Spleen (tissue), 7 donors: Measurements from ENCODE around the gene SYPL2.

Experiments
- POLR2AphosphoS5 ChIP-seq, 3 donors: sonication (generic); formaldehyde crosslinking; IDR thresholded peaks; one replicate each; pipeline ENCODE4 v1.5.1; 2017; ENCODE audit warnings: antibody characterized with exemption in 3 of 3
- TF ChIP-seq, protein P1 (sequence below), 11 experiments: fragments of 200-600 bp in 7 of 11; fragments of 450-650 bp in 4 of 11; sonication (generic) in 4 of 11; IDR thresholded peaks in 8 of 11; conservative IDR thresholded peaks in 3 of 11; 1 replicate in 7 of 11; 2 replicates in 4 of 11; pipeline versions ENCODE4 v1.4.0 to v1.8.0; 2016 to 2021; ENCODE audit warnings: antibody characterized with exemption in 11 of 11, inconsistent platforms in 4 of 11, mild to moderate bottlenecking in 1 of 11
- donor health status: DM: no; HTN: no; CAD: no; lungs with moderate emphysema.
- donor health status: DM: no; HTN: no; CAD: no.
- donor health status: DM: no; HTN: no; CAD: no.

DNA sequence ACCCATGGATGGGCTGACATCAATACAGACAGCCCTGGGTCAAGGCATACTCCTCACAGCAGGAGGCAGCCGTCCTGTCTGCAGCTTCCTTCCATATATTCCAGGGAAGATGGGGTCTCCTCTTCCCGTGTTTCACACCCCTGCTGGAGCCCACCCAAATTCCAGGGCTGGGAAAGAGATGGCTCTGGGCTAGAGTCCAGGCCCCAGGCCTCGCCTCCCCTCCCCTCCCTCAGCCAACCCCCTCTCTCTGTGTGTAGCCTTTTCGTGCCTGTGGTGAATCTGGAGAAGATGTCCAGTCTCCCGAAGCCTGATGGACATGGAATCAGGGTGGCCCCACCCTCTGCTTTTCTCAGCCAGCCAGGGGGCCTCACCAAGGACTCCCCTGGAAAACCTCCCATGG, 20.9 kb downstream of the SYPL2 start:
- TF ChIP-seq, protein P1, sequence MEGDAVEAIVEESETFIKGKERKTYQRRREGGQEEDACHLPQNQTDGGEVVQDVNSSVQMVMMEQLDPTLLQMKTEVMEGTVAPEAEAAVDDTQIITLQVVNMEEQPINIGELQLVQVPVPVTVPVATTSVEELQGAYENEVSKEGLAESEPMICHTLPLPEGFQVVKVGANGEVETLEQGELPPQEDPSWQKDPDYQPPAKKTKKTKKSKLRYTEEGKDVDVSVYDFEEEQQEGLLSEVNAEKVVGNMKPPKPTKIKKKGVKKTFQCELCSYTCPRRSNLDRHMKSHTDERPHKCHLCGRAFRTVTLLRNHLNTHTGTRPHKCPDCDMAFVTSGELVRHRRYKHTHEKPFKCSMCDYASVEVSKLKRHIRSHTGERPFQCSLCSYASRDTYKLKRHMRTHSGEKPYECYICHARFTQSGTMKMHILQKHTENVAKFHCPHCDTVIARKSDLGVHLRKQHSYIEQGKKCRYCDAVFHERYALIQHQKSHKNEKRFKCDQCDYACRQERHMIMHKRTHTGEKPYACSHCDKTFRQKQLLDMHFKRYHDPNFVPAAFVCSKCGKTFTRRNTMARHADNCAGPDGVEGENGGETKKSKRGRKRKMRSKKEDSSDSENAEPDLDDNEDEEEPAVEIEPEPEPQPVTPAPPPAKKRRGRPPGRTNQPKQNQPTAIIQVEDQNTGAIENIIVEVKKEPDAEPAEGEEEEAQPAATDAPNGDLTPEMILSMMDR (IDR thresholded peaks at IDR 0.05 in 8 of 11, conservative IDR thresholded peaks at IDR 0.05 in 3 of 11), result no peak
- TF ChIP-seq POLR2AphosphoS5 (IDR thresholded peaks at IDR 0.05), result no peak
